ENCODE measurements around the gene KREMEN2. TPM values are rescaled to one million over a fixed set of nuclear protein-coding genes. Genes with fewer than 3 reads are reported as not detected.

Gene KREMEN2
- total RNA-seq, 4 donors from 2014 or later = 0.40 to 1.6 TPM; not detected in 2

- no peaks in the 10 kb centered on the region for H3K36me3 ChIP-seq
- H3K4me3 ChIP-seq = no peak overlapping the region
- no peak overlapping the region for H3K27ac ChIP-seq
- no peak for TF ChIP-seq POLR2A (IDR thresholded peaks at IDR 0.05)
- TF ChIP-seq, protein P1, sequence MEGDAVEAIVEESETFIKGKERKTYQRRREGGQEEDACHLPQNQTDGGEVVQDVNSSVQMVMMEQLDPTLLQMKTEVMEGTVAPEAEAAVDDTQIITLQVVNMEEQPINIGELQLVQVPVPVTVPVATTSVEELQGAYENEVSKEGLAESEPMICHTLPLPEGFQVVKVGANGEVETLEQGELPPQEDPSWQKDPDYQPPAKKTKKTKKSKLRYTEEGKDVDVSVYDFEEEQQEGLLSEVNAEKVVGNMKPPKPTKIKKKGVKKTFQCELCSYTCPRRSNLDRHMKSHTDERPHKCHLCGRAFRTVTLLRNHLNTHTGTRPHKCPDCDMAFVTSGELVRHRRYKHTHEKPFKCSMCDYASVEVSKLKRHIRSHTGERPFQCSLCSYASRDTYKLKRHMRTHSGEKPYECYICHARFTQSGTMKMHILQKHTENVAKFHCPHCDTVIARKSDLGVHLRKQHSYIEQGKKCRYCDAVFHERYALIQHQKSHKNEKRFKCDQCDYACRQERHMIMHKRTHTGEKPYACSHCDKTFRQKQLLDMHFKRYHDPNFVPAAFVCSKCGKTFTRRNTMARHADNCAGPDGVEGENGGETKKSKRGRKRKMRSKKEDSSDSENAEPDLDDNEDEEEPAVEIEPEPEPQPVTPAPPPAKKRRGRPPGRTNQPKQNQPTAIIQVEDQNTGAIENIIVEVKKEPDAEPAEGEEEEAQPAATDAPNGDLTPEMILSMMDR (IDR thresholded peaks at IDR 0.05) = no peak
- H3K4me1 ChIP-seq = peaks cover 0 to 12% (median 6%) of the 10 kb centered on the region in 4 donors
- DNase-seq = no peak
- H3K27me3 ChIP-seq = no peaks in the 10 kb centered on the region
- no peaks in the 10 kb centered on the region for H3K9me3 ChIP-seq
These were observed 50.9 kb downstream of the KREMEN2 start for GRCh38 chr16:3014971-3015370.

DNA sequence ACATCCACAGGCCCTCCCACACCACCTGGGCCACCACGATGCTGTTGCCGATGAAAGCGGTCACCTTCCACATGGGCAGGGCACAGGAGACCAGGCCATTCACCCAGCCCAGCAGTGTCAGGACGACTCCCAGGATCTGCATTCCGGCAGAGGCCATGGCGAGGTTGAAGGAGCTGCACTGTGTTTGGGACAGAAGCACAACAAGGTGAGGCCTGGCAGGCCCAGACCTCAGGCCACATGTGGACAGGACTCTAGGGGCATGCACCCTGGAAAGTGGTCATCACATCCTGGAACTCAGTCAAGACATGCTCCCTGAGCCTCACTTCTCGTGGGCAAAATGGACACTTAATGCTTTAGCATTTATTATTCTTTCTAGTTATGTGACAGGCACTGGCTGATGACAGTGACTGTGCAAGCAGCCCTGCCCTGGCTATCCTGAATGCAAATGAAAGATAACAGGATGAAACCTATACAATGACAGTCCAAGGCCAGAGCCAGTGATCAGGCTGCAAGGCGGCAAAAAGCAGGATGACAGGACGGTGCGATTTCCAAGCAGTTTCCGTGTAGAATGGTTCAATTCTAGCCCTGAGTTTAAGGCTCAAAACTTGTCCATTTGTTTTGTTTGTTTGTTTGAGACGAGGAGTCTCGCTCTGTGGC, 51.9 kb downstream of the KREMEN2 start:
- no peak for DNase-seq
- Histone ChIP-seq H3K9me3 (no peaks in the 10 kb centered on the region), H3K36me3 (no peaks in the 10 kb centered on the region), H3K27ac (no peak overlapping the region), H3K4me1 (peaks cover 0 to 15% (median 7%) of the 10 kb centered on the region in 4 donors), H3K27me3 (no peaks in the 10 kb centered on the region), H3K4me3 (no peak overlapping the region)
- TF ChIP-seq, protein P1 (IDR thresholded peaks at IDR 0.05) = no peak
- TF ChIP-seq POLR2A (IDR thresholded peaks at IDR 0.05) = no peak

DNA sequence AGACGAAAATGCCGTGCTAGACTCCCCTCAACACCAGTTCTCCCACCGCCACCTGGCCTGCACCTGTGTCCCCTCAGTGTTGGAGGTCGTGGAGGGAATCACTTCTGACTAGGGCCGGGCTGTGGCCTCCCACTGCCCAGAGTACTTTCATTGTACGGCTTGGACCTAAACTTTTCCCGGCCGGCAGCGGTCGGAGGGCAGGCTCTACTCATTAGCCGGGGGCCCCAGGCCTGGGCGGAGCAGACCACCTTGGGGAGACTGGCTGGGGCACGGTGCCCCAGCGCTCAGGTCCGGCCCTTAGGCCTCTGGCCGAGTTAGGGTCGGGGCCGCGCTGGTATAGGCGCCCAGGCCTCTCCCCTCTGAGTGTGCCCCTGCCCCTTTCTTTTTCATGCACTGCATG, 53.3 kb downstream of the KREMEN2 start:
- H3K4me1 ChIP-seq = peaks cover 0 to 28% (median 17%) of the 10 kb centered on the region in 4 donors
- H3K27ac ChIP-seq = no peak overlapping the region
- H3K4me3 ChIP-seq = no peak overlapping the region
- no peaks in the 10 kb centered on the region for H3K36me3 ChIP-seq
- H3K9me3 ChIP-seq = no peaks in the 10 kb centered on the region
- H3K27me3 ChIP-seq = no peaks in the 10 kb centered on the region
- no peak for DNase-seq
- TF ChIP-seq, protein P1 (IDR thresholded peaks at IDR 0.05) = no peak
- TF ChIP-seq POLR2A (IDR thresholded peaks at IDR 0.05) = no peak

Small RNAs within 50 kb of the gene (small RNA-seq; reads per million reads assigned to genes)
- gene LINC00514 = 0 reads per million in 2 donors

Other genes with a start within 250 kb of the KREMEN2 start
- 1 to 10 TPM in 2 of 4 donors, not detected in 2; 1.2 TPM for gene PRSS27, start 244.1 kb upstream of the KREMEN2 start, total RNA-seq
- gene SRRM2, start 211.6 kb upstream of the KREMEN2 start, total RNA-seq = 1,000 to 10,000 TPM in 3 of 4 donors, 100 to 1,000 TPM in 1; 683 to 3,742 (median 1,673) TPM
- gene ELOB, start 187.0 kb upstream of the KREMEN2 start, total RNA-seq = 100 to 1,000 TPM in 3 of 4 donors, 10 to 100 TPM in 1; 66.8 to 243 (median 220) TPM
- gene PRSS33, start 176.7 kb upstream of the KREMEN2 start, total RNA-seq = not detected
- not detected for gene PRSS41, start 165.8 kb upstream of the KREMEN2 start, total RNA-seq
- under 1 TPM in 1 of 4 donors, not detected in 3; 0.88 TPM for gene PRSS21, start 147.0 kb upstream of the KREMEN2 start, total RNA-seq
- 10 to 100 TPM in 1 of 4 donors, 1 to 10 TPM in 3; 2.5 to 13.0 (median 5.5) TPM for gene ZG16B, start 134.0 kb upstream of the KREMEN2 start, total RNA-seq
- gene PRSS22, start 106.1 kb upstream of the KREMEN2 start, total RNA-seq = 1 to 10 TPM in 3 of 4 donors, not detected in 1; 1.4 to 1.9 (median 1.8) TPM
- gene FLYWCH2, start 81.1 kb upstream of the KREMEN2 start, total RNA-seq = 10 to 100 TPM; 40.8 to 61.3 (median 53.1) TPM
- gene FLYWCH1, start 52.3 kb upstream of the KREMEN2 start, total RNA-seq = 10 to 100 TPM; 30.1 to 67.4 (median 46.8) TPM
- gene PAQR4, start 5.1 kb downstream of the KREMEN2 start, total RNA-seq = 10 to 100 TPM in 1 of 4 donors, 1 to 10 TPM in 3; 6.3 to 13.2 (median 9.2) TPM
- 10 to 100 TPM in 1 of 4 donors, 1 to 10 TPM in 3; 4.3 to 23.9 (median 6.0) TPM for gene PKMYT1, start 16.2 kb downstream of the KREMEN2 start, total RNA-seq
- 1 to 10 TPM in 3 of 4 donors, under 1 TPM in 1; 0.76 to 2.5 (median 1.2) TPM for gene CLDN9, start 48.6 kb downstream of the KREMEN2 start, total RNA-seq
- gene CLDN6, start 53.9 kb downstream of the KREMEN2 start, total RNA-seq = not detected
- 10 to 100 TPM in 3 of 4 donors, 1 to 10 TPM in 1; 4.1 to 56.4 (median 39.8) TPM for gene TNFRSF12A, start 56.1 kb downstream of the KREMEN2 start, total RNA-seq
- 10 to 100 TPM; 14.0 to 38.0 (median 34.1) TPM for gene HCFC1R1, start 59.7 kb downstream of the KREMEN2 start, total RNA-seq
- gene THOC6, start 59.8 kb downstream of the KREMEN2 start, total RNA-seq = 10 to 100 TPM in 3 of 4 donors, 1 to 10 TPM in 1; 9.6 to 64.4 (median 27.1) TPM
- 100 to 1,000 TPM in 2 of 4 donors, 10 to 100 TPM in 2; 44.6 to 126 (median 93.8) TPM for gene BICDL2, start 72.7 kb downstream of the KREMEN2 start, total RNA-seq
- gene MMP25, start 82.3 kb downstream of the KREMEN2 start, total RNA-seq = 1 to 10 TPM in 3 of 4 donors, not detected in 1; 1.4 to 3.3 (median 2.4) TPM
- gene IL32, start 101.4 kb downstream of the KREMEN2 start, total RNA-seq = 100 to 1,000 TPM in 3 of 4 donors, 10 to 100 TPM in 1; 93.3 to 676 (median 590) TPM
- not detected for gene ZSCAN10, start 135.0 kb downstream of the KREMEN2 start, total RNA-seq
- gene ZNF205, start 148.3 kb downstream of the KREMEN2 start, total RNA-seq = 10 to 100 TPM in 3 of 4 donors, 1 to 10 TPM in 1; 5.0 to 24.6 (median 16.2) TPM
- 10 to 100 TPM; 14.9 to 40.6 (median 18.4) TPM for gene ZNF213, start 170.8 kb downstream of the KREMEN2 start, total RNA-seq
- not detected for gene OR1F1, start 223.9 kb downstream of the KREMEN2 start, total RNA-seq

All from Peyer's patch (tissue), 4 donors.